NOMO-1 treated with dmso at 0.1 percent for 144 hours (cell line): Measurements from ENCODE around the gene SPATA24.
"Not testable (repeated sequence)": the region's sequence is repeated elsewhere in the genome, so short reads cannot be mapped to it uniquely, and the experiment has no call there.

Experiments
- DNase-seq: peaks from one replicate; lab custom pipeline; 2025; ENCODE audit not compliant: unreplicated experiment; lab: John Stamatoyannopoulos, UW

The SPATA24 gene

DNA sequence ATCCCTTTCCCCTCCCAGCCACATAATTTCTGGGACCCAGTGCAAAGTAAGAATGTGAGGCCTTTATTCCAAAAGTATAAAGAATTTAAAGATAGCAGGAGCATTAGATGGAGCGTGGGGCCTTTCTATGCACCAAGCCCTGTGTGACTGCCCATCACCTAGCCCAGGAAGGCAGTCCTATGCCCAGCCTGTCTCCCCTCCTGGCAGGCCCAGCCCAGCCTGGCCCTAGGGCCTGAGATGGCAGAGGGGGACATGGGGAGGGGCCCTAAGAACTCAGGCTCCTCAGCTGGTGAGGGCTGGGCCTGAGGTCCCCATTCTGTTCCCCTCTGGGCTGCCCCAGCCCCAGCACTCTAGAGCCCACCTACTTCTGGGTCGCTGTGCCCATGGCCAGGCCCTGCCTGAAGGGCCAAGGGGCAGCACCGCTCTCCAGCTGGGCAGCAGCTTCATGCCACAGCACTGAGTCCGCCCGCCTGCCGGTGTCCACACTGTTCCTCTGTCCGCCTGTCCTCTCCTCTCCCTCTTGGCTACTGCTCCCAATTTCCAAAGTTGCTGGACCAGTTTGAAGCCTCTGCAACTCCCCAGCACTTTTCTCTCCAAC, 19.8 kb downstream of the SPATA24 start:
- DNase-seq, result no peak

DNA sequence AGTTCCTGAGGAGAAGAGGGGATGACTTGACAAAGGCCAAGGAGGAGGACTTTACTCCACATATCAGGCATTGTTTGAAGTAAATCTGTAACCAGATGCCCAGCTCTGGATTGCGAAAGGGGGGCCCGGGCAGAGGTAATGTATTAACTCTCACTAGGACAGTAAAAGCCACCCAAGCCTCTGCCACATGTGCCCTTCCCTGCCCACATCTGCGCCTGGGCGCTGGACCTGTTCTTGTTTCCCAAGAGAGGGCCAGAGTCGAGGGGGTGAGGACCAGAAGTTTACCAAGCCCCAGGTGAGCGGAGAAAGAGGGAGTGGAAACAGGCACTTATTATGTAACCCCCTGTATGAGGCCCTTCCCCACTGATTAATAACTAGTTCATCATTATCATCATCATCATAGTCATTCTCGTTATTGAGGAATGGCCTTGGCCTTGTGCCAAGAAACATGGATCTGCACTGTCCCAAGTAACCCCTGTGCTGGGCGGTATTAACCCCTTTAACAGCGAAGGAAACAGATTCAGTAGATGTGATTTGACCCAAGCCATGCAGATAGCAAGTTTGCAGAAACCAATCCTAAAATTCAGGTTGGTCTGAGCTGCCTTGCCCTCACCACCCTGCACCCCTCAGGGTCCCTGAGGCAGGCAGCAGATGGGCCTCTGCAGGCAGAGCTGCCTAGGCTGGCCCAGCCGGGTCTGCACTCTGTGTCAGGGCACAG, 20.5 kb downstream of the SPATA24 start, which contains the start of gene SLC23A1:
Gene SLC23A1, minus strand, starts transcription at position 23 of the 718 bp plus-strand sequence. CDS start 44 bp downstream, outside the sequence.
- no peak for DNase-seq

DNA sequence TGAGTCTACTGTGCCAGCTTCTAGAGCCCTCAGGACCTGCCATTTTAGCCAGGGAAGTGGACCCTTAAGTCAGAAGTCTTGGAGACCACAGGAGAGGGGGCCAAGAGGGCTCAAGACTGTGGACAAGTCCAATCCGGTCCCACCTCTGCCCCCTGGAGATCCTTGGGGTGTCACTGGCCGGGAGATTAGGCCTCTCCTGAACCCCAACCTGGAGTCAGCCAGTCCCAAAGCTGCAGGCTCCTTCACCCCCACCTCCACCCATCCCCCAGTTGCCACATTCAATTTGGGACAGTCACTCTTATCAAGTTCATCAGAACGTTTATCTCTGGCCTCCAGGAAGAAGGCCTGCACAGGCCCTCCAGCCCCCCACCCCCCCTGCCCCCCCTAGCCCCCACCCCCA, 21.1 kb downstream of the SPATA24 start:
- DNase-seq, result no peak

DNA sequence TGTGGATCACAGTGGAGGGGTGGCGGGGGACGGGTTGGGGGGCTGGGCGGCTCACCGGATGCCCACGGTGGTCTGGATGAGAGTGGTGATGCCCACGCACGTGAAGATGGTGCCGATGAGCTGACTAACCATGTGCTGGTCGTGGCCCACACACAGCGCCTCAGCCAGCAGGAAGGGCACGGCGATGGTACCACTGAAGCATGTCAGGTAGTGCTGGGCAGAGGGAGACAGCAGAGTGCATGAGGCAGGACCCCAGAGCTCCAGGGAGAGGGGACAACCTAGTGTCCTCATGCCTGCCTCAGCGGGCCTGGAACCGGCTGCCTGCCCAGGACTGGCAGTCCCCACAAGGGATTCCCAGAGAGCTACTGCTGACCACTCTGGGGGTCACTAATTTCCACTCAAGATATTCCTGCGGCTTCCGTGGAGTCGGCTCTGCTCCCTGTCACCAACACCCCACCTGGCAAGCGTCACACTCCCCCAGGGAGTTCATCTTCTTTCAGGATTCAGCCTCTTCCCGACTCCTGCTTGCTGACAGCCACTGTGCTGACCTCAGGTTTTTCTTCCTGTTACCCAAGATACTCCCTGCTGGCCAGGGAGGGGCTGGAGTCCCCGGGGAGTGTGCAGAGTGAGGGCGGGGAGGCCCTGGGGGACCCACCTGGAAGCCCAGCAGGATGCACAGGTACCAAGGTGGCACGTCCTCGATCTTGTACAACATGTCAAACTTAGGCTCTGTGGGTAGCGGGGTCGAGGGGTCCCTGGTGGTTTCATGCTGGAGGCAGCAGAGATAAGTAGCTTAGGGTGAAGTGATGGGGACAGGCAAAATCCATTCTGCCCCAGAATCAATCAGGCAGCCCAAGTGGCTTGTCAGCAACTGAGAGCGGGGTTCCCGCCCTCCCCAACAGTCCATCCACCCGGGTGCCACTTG, 21.8 kb downstream of the SPATA24 start:
- no peak for DNase-seq

DNA sequence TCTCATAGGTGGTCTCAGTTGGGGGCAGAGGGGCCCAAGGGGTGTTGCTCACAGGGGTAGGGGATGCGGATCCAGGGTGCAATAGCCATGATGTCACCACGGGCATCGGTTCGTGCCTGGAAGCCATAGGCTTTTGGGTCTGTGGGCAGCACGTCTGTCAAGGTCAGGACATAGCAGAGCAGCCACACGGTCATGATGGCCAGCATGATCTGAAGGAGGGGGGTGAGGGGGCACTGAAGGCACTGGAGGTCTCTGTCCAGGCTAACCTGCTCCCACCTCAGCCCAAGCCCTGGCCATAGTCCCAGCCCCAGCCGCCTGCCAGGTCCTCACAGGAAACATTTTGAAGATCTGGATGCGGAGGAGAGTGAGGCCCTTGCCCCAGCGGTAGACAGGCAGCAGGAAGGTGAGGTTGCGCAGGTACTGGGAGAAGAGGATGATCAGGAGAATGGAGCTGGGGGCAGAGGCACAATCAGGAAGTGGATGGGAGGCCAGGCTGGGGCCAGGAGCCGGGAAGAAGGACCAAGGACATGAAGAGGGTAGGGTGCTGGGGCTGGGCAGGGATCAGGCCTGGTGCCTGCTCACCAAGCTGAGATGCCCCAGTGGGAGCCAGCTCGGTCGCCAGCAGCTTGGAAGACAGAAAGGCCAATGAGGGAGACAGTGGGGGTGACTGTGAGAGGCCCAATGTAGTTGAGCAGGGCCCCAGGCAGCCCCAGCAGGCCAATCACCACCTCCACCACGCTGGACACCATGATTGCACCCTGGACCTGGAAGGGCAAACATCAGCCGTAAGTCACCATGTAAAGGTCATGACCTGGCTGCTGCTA, 24.1 kb downstream of the SPATA24 start:
- no peak for DNase-seq

DNA sequence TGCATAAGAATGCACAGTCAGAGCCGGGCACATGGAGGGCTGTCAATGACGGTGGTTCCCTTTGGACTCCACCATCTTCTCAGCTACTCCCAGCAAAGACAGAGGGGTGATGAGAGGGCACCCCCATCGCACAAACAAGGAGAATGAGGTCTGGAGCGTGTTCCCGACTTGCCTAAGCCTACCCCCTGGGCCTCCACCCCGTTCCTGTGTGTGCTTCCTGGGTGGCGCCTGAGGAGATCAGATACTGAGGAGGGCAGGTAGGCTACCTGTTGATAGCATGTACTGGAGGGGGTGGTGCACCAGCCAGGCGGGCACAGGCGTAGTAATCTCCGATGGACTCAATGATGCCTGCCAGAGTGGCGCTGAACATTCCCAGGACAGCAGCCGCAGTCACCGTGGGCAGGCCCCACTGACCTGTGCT, 24.9 kb downstream of the SPATA24 start:
- DNase-seq, result no peak

DNA sequence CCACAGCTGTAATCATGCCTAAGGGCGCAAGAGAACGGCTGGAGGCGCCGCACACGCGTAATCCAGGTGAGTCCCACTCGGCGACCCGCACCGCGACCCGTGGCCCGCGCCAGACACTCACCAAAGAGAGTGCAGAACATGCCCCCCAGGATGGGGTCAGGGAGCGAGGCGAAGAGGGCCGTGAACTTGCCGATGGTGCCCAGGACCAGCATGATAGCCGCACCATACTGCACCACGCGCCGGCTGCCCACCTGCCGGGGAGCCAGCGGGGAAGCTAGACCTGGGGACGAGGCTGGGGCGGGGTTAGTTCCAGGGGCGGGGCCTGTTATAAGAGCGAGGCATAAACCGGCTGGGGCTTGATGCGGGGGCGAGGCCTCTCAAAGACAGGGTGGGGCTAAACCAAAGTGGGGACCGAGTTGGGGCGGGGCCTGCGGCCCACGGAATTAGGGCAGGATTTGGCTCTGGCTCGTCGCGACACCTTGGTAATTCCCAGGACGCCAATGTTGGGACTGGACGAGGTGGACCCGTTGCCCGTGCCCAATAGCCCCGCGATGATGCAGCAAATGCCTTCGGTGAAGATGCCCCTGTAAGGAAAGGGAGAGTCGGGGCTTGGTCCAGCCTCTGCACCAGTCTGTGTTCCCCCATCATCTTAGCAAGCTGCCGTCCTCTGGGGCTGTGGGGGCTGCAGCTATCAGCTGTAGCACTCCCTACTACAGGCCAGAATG, 25.6 kb downstream of the SPATA24 start:
- DNase-seq, result no peak

DNA sequence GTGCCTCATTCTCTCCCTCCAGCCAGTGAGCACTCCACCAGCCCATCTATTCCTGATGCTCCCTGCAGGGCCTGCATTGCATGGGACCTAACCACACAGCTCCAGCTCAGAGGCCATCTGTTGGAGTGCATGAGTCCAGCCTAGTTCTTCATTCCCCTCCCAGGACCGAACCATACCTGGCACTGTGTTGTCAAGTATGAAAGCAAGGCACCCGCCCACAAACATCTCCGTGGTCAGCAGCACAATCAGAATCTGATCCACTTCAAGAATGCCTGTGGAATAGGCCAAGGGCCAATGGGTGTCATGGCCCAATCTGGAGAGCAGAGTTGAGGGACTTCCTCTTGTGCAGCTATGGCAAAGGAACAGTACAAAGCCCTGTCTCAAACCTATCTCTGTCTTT, 26.7 kb downstream of the SPATA24 start:
- no peak for DNase-seq

DNA sequence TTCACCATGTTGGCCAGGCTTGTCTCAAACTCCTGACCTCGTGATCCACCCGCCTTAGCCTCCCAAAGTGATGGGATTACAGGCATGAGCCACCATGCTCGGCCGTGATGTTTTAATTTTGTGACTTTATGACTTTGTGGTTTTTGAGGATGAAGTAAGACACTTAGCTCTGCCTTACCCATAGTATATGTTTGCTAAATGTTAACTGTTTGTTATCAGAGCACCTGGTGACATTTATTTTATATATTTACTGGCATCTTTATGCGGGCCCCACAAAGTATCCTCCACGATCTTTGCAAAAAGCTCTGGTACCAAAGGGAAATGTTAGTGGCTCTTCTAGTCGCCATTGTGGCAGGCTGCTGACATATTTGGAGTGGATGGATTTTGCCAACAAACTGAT, 27.5 kb downstream of the SPATA24 start:
- no peak for DNase-seq

DNA sequence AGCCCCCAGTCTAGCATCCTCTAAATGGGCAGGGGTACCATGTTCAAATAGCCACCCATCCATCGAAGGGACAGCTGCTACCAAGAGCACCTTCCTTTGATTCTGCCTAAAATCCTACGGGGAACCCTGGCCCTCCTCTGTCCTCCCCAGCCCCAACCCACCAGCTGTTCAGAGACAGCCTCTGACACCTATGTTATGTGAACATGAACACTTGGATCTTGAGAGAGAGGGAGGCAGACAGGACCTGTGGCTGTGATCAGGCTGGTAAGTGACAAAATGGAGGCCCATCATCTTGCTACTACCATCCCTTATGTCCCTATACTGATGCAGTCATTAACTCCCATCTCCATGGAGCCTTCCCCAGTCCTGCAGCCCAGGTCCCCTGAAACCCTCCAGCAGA, 29.0 kb downstream of the SPATA24 start:
- DNase-seq, result no peak

DNA sequence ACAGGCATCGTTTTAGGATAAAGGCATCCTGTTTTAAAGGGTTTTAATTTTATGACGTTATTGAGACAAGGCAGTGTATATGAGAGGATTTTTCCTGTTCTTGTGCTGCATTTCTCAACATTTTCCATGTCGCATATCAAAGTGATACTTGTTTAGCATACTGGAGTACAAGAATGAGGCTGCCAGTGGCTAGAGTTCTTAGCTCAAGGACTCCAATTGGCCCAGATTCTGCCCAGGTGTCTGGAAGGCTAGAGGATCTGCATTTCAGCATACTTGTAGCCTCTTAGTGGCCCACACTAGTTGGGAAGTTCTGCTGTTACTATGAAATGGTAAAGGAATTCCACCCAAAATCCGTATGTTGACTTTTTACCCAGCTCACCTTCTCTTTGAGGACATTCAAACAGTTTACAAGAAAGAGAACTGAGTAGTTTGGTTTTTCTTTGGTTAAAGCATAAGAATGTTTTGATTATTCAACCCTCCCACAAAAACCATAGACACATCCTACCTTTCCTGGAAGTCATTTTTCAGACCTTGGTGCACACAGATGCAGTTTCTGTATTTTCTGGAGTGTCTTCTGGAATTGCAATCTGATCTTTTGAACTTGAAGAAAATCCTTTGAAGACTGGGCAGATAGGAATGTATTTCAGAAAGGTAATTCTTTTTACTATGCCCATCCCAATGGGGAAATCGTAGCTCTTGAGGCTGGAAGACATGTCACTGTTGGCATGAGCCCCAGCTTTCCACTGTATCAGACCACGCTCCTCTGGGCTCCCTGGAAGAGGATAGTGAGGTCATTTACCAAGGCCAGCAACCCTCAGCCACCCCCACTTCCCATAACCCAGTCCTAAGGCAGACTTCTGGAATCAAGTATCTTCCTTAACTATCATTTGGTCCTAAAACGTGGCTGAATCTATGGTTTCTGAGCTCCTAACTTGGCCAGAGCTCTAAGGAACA, 32.1 kb downstream of the SPATA24 start:
- DNase-seq, result no peak

DNA sequence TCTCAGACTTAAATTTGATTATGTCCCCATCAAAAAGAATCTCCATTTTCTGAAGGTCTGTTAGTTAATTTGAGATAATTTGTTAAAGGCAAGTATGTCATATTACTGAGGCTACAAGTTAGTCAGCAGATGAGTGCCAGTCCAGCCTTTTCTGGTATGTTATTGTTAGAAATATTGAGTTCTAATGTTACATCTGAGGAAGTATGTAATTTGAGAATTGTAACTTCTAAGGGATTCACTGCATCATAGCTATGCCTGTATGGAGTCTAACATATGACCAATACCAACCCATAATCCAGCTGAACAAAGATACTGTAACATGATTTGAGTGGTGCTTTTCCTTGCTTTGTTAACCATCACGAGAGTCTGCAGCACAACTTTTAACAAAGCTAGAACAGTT, 34.7 kb downstream of the SPATA24 start:
- DNase-seq, result no peak

DNA sequence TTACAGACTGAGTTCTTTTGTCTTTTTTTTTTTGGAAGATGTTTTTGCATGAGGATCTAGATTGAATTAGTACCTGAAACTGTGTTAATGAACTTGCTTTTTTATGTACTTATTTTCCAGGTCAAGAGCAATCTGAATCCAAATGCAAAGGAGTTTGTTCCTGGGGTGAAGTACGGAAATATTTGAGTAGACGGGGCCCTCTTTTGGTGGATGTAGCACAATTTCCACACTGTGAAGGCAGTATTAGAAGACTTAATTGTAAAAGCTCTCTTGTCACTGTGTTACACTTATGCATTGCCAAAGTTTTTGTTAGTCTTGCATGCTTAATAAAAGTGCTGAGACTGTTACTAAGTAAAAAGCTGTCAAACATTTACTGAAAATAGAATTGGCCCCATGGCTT, 35.3 kb downstream of the SPATA24 start:
- no peak for DNase-seq

DNA sequence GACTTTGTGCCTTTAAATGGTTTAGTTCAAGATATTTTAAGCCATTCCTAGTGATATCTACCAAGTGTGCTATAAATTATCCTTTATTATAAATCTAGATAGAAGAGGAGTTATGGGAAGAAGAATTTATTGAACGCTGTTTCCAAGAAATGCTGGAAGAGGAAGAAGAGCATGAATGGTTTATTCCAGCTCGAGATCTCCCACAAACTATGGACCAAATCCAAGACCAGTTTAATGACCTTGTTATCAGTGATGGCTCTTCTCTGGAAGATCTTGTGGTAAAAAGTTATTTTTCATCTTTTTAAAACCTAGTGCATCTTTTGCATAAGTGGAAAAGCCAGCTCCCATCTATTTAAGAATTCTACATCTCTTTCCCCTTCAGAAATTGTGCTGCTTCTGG, 39.4 kb downstream of the SPATA24 start:
- no peak for DNase-seq

DNA sequence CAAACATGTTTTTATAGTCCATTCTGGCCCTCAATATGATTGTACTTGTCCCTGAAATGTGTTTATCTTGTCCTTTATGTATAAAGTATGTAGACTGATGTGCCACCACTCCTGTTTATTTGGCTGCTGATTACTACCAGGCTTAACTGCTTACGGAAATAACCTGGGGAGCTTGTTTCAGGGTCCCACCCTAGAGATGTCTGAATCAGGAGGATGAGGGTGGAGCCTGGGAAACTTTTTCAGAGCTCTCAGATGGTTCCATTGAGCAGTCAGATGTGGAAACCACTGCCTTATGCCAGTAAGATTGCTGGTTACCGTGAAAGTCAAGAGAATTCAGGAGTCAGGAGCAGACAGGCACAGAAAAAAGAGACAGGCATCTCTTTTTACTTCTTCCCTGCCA, 40.0 kb downstream of the SPATA24 start:
- no peak for DNase-seq

DNA sequence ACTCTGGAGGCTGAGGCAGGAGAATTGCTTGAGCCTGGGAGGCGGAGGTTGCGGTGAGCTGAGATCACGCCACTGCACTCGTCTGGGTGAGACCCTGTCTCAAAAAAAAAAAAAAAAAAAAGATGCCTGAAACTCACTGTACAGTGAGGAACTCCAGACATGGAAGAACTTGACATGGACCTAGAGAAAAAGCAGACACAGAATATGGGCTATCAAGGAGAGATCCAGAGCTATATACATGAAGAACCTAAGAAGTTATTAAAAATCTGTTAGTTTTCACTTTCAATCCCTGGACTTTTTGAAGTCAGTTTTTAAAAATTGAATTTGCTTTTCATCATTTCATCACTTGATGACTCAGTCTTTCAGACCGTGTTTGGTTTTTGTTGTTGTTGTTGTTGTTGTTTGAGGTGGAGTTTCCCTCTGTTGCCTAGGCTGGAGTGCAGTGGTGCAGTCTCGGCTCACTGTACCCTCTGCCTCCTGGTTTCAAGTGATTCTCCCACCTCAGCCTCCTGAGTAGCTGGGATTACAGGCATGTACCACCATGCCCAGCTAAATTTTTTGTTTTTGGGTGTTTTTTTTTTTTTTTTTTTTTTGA, 42.0 kb downstream of the SPATA24 start:
- DNase-seq, result no peak

DNA sequence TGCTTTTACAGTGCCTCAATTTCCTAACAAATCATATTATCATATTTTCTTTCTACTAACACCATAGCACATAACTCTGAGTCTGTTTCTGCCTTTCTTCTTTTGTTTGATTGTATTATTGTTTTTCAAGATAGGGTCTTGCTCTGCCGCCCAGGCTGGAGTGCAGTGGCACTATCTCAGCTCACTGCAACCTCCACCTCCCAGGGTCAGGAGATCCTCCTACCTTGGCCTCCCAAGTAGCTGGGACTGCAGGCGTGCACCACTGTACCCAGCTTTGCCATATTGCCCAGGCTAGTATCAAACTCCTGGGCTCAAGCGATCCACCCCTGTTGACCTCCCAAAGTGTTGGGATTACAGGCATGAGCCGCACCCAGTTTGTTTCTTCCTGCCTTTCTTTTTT, 43.5 kb downstream of the SPATA24 start:
- DNase-seq, result no peak

DNA sequence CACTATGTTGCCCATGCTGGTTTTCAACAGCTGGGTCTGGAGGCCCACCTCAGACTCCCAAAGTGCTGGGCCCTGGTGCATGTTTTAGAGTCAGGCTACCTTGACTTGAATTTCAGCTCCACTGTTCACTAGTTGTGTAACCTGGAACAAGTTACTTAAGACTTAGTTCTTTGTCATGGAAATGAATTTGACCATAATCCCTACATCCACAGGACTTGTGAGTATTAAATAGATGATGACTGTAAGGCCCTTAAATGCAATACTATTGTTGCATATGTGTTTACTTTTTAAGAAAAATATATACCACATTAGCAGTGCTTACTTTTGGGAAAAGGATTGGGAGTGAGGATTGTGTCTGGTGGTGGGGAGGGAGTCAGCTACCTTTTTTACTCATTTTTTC, 45.8 kb downstream of the SPATA24 start:
- no peak for DNase-seq

DNA sequence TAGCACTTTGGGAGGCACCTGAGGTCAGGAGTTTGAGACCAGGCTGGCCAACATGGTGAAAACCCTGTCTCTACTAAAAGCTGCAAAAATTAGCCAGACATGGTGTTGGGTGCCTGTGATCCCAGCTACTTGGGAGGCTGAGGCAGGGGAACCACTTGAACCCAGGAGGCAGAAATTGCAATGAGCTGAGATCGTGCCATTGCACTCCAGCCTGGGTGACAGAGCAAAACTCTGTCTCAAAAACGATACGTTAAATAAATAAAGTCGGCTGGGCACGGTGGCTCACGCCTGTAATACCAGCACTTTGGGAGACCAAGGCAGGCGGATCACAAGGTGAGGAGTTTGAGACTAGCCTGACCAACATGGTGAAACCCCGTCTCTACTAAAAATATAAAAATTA, 48.0 kb downstream of the SPATA24 start:
- not testable (repeated sequence) for DNase-seq
